Mesenchymal stem cell (in vitro differentiated cells and primary cell): ENCODE data around the gene KIAA1328.
"Not testable (repeated sequence)": the region's sequence is repeated elsewhere in the genome, so short reads cannot be mapped to it uniquely, and the experiment has no call there.

Experiments used
- DNase-seq: peaks from one replicate; pipeline ENCODE4 v3.0.0-alpha.2; 2013
- H2AFZ ChIP-seq: one replicate; pipeline ENCODE4 v1.6.1; 2013; ENCODE audit warnings: low read depth, mild to moderate bottlenecking, control low read depth, inconsistent platforms, low read length, moderate library complexity
- H2AK5ac ChIP-seq: 2 replicates; pipeline ENCODE4 v1.6.1; 2013; ENCODE audit warnings: low read length, moderate library complexity, mild to moderate bottlenecking, inconsistent platforms; ENCODE audit not compliant: severe bottlenecking
- H2BK120ac ChIP-seq: one replicate; pipeline ENCODE4 v1.6.1; 2013; ENCODE audit warnings: low read depth, mild to moderate bottlenecking, inconsistent platforms, low read length, moderate library complexity
- H2BK12ac ChIP-seq, 2 experiments: one replicate each; pipeline ENCODE4 v1.6.1; 2013; ENCODE audit warnings: inconsistent platforms in 2 of 2, low read length in 2 of 2, mild to moderate bottlenecking in 2 of 2, moderate library complexity in 2 of 2, control low read depth in 1 of 2
- H2BK15ac ChIP-seq: one replicate; pipeline ENCODE4 v1.6.1; 2013; ENCODE audit warnings: mild to moderate bottlenecking, low read depth, inconsistent platforms; ENCODE audit not compliant: poor library complexity, severe bottlenecking
- H2BK5ac ChIP-seq: 2 replicates; pipeline ENCODE4 v1.6.1; 2013; ENCODE audit warnings: low read depth, mild to moderate bottlenecking, low read length, control low read depth, inconsistent platforms; ENCODE audit not compliant: poor library complexity, severe bottlenecking
- H3K14ac ChIP-seq, 2 experiments: one replicate each; pipeline ENCODE4 v1.6.1; 2013; ENCODE audit warnings: inconsistent platforms in 2 of 2, low read length in 2 of 2, control low read depth in 1 of 2, mild to moderate bottlenecking in 1 of 2, moderate library complexity in 1 of 2
- H3K18ac ChIP-seq, 2 experiments: one replicate each; pipeline ENCODE4 v1.6.1; 2013; ENCODE audit warnings: inconsistent platforms in 2 of 2, low read length in 2 of 2, control low read depth in 1 of 2, low read depth in 1 of 2, mild to moderate bottlenecking in 1 of 2
- H3K23ac ChIP-seq, 2 experiments: one replicate each; pipeline ENCODE4 v1.6.1; 2013; ENCODE audit warnings: inconsistent platforms in 2 of 2, low read length in 2 of 2, mild to moderate bottlenecking in 2 of 2, moderate library complexity in 2 of 2, control low read depth in 1 of 2
- H3K27ac ChIP-seq: 2 replicates; pipeline ENCODE4 v1.5.1; 2013; ENCODE audit warnings: mild to moderate bottlenecking, moderate library complexity, low read length, control low read depth, inconsistent platforms; ENCODE audit not compliant: poor library complexity, severe bottlenecking
- H3K27me3 ChIP-seq, 2 experiments: 2 replicates each; pipeline versions ENCODE4 v1.6.1 to v1.7.0; 2013; ENCODE audit warnings: low read length in 2 of 2, mild to moderate bottlenecking in 2 of 2, moderate library complexity in 2 of 2, control low read depth in 1 of 2, inconsistent platforms in 1 of 2; ENCODE audit not compliant: control insufficient read depth in 1 of 2, insufficient read depth in 1 of 2
- H3K36me3 ChIP-seq, 2 experiments: 2 replicates each; pipeline versions ENCODE4 v1.6.1 to v1.7.0; 2013; ENCODE audit warnings: low read length in 2 of 2, control low read depth in 1 of 2, inconsistent platforms in 1 of 2, low read depth in 1 of 2, mild to moderate bottlenecking in 1 of 2; ENCODE audit not compliant: insufficient read depth in 2 of 2, control insufficient read depth in 1 of 2
- H3K4ac ChIP-seq, 2 experiments: one replicate each; pipeline ENCODE4 v1.6.1; 2013; ENCODE audit warnings: inconsistent platforms in 2 of 2, low read length in 2 of 2, mild to moderate bottlenecking in 2 of 2, moderate library complexity in 2 of 2, control low read depth in 1 of 2, low read depth in 1 of 2
- H3K4me1 ChIP-seq: 2 replicates; pipeline ENCODE4 v1.6.1; 2013; ENCODE audit warnings: low read depth, low read length, control low read depth; ENCODE audit not compliant: control insufficient read depth, insufficient read depth
- H3K4me2 ChIP-seq: 2 replicates; pipeline ENCODE4 v1.6.1; 2013; ENCODE audit warnings: low read length, mild to moderate bottlenecking, inconsistent platforms; ENCODE audit not compliant: poor library complexity, severe bottlenecking
- H3K4me3 ChIP-seq, 2 experiments: 2 replicates each; pipeline versions ENCODE4 v1.5.1 to v1.7.0; 2013; ENCODE audit warnings: low read length in 2 of 2, mild to moderate bottlenecking in 2 of 2, control low read depth in 1 of 2, low read depth in 1 of 2; ENCODE audit not compliant: insufficient read depth in 1 of 2
- H3K79me1 ChIP-seq: replicated peaks from 2 replicates; pipeline ENCODE4 v1.6.1; 2013; ENCODE audit warnings: mild to moderate bottlenecking, control low read depth, low read length, inconsistent platforms; ENCODE audit not compliant: poor library complexity, severe bottlenecking
- H3K9ac ChIP-seq: 2 replicates; pipeline ENCODE4 v1.7.0; 2013; ENCODE audit warnings: mild to moderate bottlenecking, low read length, moderate library complexity
- H3K9me3 ChIP-seq: 2 replicates; pipeline ENCODE4 v1.7.0; 2013; ENCODE audit warnings: mild to moderate bottlenecking, low read length; ENCODE audit not compliant: control insufficient read depth
- H4K8ac ChIP-seq: one replicate; pipeline ENCODE4 v1.6.1; 2013; ENCODE audit warnings: inconsistent platforms, mild to moderate bottlenecking, low read length, moderate library complexity
- H4K91ac ChIP-seq: one replicate; pipeline ENCODE4 v1.6.1; 2013; ENCODE audit warnings: mild to moderate bottlenecking, low read length, inconsistent platforms
- WGBS: methylation state at CpG from one replicate; pipeline ENCODE4 v1.1.7; 2013; ENCODE audit warnings: mixed read lengths; 5-methylcytosine and 5-hydroxymethylcytosine counted together

Gene KIAA1328

DNA sequence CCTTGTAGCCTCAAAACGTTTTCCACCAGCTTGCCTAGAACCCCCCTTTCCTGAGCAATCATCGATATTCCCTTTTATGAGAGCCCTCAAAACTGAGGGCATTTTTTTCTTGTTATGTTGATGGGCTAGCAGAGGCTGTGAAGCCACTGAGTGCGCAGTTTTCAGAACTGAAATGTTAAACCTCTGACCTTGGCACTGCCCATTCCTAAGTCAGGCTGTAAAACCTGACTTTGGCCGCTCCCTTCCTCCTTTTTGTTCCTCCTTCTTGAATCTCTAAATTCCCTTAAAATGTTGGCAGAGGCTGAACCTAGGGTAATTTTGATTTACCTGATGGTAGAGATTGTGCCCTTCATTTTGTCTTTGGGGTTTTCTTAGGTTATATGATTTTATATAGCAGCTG, 334.2 kb downstream of the KIAA1328 start:
- peaks cover 1% of the 10 kb centered on the region for H3K79me1 ChIP-seq
- H2BK15ac ChIP-seq, result no peak overlapping the region
- 100% methylated on average over 1 of the region's 4 CpGs for WGBS

GRCh38 chr18:37166491-37166890, 337.6 kb downstream of the KIAA1328 start:
- no peak overlapping the region for H4K8ac ChIP-seq
- WGBS, result 94% methylated on average over 1 of the region's 1 CpG
- no peak overlapping the region for H2BK12ac ChIP-seq
- no peaks in the 10 kb centered on the region for H3K4me1 ChIP-seq
- H3K18ac ChIP-seq, result no peak overlapping the region
- no peak overlapping the region for H4K91ac ChIP-seq
- H3K23ac ChIP-seq, result no peak overlapping the region
- no peak overlapping the region for H2BK120ac ChIP-seq
- H3K27me3 ChIP-seq, result no peaks in the 10 kb centered on the region
- H3K27ac ChIP-seq, result no peak overlapping the region
- H2BK5ac ChIP-seq, result no peak overlapping the region
- no peak overlapping the region for H3K4me3 ChIP-seq
- no peak overlapping the region for H2BK15ac ChIP-seq
- no peaks in the 10 kb centered on the region for H3K36me3 ChIP-seq
- H3K79me1 ChIP-seq, result no peaks in the 10 kb centered on the region
- no peaks in the 10 kb centered on the region for H3K9me3 ChIP-seq
- no peak for DNase-seq
- no peak overlapping the region for H2AFZ ChIP-seq
- no peak overlapping the region for H3K4me2 ChIP-seq
- no peak overlapping the region for H3K9ac ChIP-seq
- H2AK5ac ChIP-seq, result no peak overlapping the region
- no peak overlapping the region for H3K4ac ChIP-seq
- H3K14ac ChIP-seq, result no peak overlapping the region

More for the DNA sequence above, 334.2 kb downstream of the KIAA1328 start:
- H2AFZ ChIP-seq, result no peak overlapping the region
- no peaks in the 10 kb centered on the region for H3K9me3 ChIP-seq
- no peak overlapping the region for H3K4ac ChIP-seq
- H3K27me3 ChIP-seq, result no peaks in the 10 kb centered on the region
- no peaks in the 10 kb centered on the region for H3K4me1 ChIP-seq
- no peak overlapping the region for H3K23ac ChIP-seq
- no peak overlapping the region for H3K4me2 ChIP-seq
- no peak overlapping the region for H3K14ac ChIP-seq
- H3K27ac ChIP-seq, result no peak overlapping the region
- H3K36me3 ChIP-seq, result no peaks in the 10 kb centered on the region
- no peak overlapping the region for H3K9ac ChIP-seq
- no peak overlapping the region for H4K8ac ChIP-seq
- no peak for DNase-seq
- no peak overlapping the region for H4K91ac ChIP-seq
- H2BK5ac ChIP-seq, result no peak overlapping the region
- no peak overlapping the region for H2BK12ac ChIP-seq
- H3K4me3 ChIP-seq, result no peak overlapping the region
- no peak overlapping the region for H3K18ac ChIP-seq
- no peak overlapping the region for H2AK5ac ChIP-seq
- H2BK120ac ChIP-seq, result no peak overlapping the region

- H3K27ac ChIP-seq, H2BK5ac ChIP-seq, H2AFZ ChIP-seq, H3K4me2 ChIP-seq, H3K9ac ChIP-seq, H2BK15ac ChIP-seq, H3K9me3 ChIP-seq, H3K36me3 ChIP-seq, H2AK5ac ChIP-seq, H3K14ac ChIP-seq, H3K4me3 ChIP-seq, H2BK12ac ChIP-seq, H2BK120ac ChIP-seq, DNase-seq, H3K23ac ChIP-seq, H3K4me1 ChIP-seq, H4K8ac ChIP-seq, H4K91ac ChIP-seq, H3K27me3 ChIP-seq, H3K79me1 ChIP-seq, H3K18ac ChIP-seq, H3K4ac ChIP-seq: not testable (repeated sequence)
- 79% methylated on average over 6 of the region's 6 CpGs for WGBS
These were observed 338.0 kb downstream of the KIAA1328 start for GRCh38 chr18:37166966-37167365.

DNA sequence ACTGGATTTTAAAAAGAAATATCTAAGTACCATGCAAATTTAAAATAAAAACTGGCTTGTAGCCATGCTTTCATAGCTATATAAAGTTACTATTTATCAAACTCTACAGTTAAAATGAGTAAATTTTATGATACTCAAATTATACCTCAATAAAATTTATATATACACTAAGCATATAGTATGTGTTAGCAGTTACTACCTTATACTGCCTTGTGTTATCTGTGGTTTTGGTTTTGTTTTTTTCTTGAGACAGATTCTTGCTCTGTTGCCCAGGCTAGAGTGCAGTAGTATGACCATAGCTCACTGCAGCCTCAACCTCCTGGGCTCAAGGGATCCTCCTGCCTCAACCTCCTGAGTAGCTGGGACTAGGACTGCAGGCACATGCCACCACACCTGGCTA, 342.1 kb downstream of the KIAA1328 start:
- no peak overlapping the region for H3K4ac ChIP-seq
- no peak for DNase-seq
- H3K27me3 ChIP-seq, result no peaks in the 10 kb centered on the region
- H3K9ac ChIP-seq, result no peak overlapping the region
- no peak overlapping the region for H2BK5ac ChIP-seq
- H3K9me3 ChIP-seq, result no peaks in the 10 kb centered on the region
- H3K4me3 ChIP-seq, result no peak overlapping the region
- H3K14ac ChIP-seq, result no peak overlapping the region
- no peak overlapping the region for H3K18ac ChIP-seq
- H3K23ac ChIP-seq, result no peak overlapping the region
- H4K8ac ChIP-seq, result no peak overlapping the region
- H3K27ac ChIP-seq, result no peak overlapping the region
- no peak overlapping the region for H3K4me2 ChIP-seq
- no peak overlapping the region for H4K91ac ChIP-seq
- H3K4me1 ChIP-seq, result no peaks in the 10 kb centered on the region
- H2BK120ac ChIP-seq, result no peak overlapping the region
- no peaks in the 10 kb centered on the region for H3K79me1 ChIP-seq
- H2BK15ac ChIP-seq, result no peak overlapping the region
- no peak overlapping the region for H2AK5ac ChIP-seq
- H2AFZ ChIP-seq, result no peak overlapping the region
- no peaks in the 10 kb centered on the region for H3K36me3 ChIP-seq
- no peak overlapping the region for H2BK12ac ChIP-seq
